Hepatic stellate cell (primary cell): Measurements from ENCODE around the gene URI1.

Source experiments
- DNase-seq: peaks from one replicate; pipeline ENCODE4 v3.0.0; 2011; ENCODE audit warnings: low spot score

Gene URI1

GRCh38 chr19:29971002-29971401 is 29.0 kb downstream of the URI1 start:
- DNase-seq: no peak

DNA sequence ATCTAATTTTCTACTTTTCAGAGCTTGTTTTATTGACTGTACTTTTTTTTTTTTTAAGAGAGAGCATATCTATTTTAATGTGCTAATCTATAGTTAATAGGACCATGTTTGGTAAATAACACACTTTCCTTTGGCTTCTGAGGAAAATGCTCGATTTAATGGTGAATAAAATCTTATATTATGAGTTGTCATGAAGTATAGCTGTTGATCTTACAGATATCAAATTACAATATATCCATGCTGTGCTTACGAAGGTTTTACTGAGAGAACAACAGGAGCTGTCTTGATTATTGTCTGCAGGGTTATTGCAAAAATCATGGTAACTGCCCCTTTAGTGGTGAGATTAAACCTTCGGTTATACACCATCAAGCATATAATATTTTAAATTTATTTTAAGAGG is 29.6 kb downstream of the URI1 start:
- DNase-seq: no peak

DNA sequence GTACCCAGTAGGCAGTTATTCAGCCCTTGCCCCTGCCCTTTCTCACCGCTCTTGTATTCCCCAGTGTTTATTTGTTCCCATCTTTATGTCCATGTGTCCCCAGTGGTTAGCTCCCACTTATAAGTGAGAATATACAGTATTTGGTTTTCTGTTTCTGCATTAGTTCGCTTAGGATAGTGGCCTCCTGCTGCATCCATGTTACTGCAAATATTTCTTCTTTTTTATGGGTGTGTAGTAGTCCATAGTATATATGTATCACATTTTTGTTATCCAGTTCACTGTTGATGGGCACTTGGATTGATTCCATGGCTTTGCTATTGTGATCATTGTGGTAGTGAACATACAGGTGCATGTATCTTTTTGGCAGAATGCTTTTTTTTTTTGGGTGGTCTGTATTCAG is 32.7 kb downstream of the URI1 start:
- DNase-seq: no peak

GRCh38 chr19:29976151-29976943 is 34.3 kb downstream of the URI1 start:
- no peak for DNase-seq

DNA sequence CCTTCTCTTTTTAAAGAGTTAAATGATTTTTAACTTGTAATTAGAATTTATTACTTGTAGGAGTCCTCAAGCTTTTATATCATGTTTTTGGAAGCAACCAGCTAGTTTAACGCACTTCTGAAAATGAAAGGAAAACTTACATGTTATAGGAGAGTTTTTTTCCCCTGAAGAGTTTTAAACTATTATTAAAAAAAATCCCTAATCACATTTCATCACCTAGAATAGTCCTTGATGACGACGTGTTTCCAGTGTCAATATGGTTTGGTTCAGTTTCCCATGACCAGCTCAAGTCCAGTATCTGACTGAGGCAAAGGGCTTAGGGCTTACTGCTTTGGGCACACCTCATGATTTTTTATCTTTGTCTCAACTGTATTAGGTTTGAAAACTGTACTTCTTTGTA is 36.0 kb downstream of the URI1 start:
- no peak for DNase-seq

- no peak for DNase-seq
Observed at GRCh38 chr19:29983568-29983967, 41.5 kb downstream of the URI1 start.

DNA sequence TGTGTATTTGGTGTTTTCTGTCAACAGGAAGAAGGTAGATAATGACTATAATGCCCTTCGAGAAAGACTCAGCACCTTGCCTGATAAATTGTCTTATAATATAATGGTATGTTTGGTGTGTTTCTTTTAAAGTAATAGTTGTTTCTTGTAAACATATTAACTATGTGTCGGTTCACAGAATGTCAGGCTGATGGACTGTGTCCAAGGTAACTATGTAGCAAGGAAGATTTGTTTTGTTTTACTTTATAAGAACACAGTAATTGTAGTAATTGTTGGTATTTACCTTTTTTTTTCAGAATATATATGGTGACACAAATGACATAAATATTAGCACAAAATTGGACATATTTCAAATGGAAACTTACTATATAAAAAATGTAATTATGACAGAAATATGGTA is 43.2 kb downstream of the URI1 start:
- DNase-seq: no peak

DNA sequence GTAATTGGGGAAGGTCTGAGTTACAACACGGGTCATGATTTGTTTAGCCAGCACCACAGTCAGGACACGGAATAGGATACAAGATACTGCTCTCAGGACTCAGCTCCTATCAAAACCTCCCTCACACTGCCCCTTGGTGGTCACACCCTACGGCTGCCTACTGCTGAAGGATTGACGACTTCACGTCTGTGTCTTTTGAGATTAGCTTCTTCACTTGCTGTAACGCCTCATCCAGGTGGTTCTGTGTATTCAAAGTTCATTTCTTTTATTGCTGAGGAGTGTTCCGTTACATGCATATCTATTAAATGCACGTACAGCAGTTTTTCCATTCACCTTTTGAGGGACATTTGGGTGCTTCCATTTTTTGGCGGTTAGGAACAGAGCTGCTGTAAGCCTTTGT is 46.3 kb downstream of the URI1 start:
- DNase-seq: no peak

DNA sequence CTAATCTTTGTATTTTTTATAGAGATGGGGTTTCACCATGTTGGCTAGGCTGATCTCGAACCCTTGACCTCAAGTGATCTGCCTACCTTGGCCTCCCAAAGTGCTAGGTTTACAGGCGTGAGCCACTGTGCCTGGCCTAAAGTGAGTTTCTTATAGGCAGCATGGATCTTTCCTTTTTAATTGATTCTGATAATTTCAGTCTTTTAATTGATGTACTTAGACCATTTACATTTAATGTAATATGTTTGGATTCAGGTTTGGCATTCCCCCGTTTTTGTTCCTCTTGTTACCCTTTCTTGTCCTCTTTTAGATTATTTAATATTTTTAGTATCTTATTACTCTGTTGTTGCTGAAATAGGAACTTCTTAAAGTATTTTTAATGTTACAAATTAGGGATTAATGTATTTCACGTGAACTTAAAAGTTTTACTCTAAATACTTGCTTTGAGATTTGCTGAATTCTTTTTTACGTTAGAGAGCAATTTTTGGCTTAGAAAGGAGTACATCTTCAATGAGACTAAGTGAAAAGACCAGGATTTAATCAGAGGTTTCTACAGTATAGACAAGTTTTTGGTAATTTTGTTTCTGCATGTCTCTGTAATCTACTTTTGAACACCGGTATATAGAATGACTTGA is 50.3 kb downstream of the URI1 start:
- DNase-seq: no peak

DNA sequence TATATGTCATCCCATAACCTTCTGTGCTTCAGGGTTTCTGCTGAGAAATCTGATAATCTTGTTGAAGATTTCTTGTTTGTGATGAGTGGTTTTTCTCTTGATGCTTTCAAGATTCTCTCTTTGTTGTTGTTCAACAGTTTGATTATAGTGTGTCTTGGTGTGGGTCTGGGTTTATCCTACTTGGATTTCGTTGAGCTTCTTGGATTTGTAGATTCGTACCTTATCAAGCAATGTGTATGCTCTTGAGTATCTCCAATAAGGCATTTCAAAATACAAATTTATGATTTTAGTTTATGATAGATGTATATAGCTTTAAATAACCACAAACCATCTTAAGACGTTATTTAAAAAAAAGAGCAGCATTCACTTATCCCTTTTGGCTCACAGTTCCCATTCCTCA is 57.5 kb downstream of the URI1 start:
- no peak for DNase-seq

GRCh38 chr19:30000862-30001261 is 58.8 kb downstream of the URI1 start:
- DNase-seq: no peak

- DNase-seq: no peak
Observed at GRCh38 chr19:30001301-30001700, 59.3 kb downstream of the URI1 start.

DNA sequence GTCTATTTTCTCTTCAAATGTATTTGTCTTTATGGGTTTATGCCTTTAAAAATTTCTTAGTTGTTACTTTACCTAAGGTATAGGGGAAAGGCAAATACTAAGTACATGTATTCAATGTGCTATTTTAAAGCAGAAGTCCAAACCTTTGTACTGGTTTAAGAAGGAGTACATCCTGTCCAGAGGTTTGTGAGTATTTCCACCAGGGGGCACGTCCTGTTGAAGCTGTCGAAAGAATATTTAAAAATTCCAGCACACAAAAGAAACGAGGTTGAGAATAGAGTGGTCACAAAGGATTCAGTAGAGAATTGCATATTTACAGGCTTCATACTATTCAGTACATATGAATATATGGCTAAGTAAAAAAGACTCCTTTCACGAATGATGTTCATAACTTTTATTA is 59.8 kb downstream of the URI1 start:
- DNase-seq: no peak

DNA sequence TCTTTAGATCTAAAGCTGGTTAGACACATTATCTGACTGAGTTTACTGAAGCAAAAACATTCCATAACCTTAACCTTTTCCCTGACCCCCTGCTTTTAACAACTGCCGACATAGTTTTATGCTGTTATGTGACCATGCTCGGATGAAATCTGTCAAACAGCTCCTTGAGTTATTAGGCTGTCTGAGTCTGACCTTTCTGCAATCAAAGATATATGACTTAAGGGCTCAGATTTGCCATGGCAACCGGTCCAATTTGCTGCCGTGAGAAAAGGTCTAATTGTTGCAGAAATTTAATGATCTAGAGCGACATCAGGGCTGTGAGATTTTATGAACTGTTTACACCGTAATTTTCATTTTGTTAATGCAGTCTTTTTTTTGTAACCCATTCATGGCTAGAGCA is 61.8 kb downstream of the URI1 start:
- DNase-seq: no peak

DNA sequence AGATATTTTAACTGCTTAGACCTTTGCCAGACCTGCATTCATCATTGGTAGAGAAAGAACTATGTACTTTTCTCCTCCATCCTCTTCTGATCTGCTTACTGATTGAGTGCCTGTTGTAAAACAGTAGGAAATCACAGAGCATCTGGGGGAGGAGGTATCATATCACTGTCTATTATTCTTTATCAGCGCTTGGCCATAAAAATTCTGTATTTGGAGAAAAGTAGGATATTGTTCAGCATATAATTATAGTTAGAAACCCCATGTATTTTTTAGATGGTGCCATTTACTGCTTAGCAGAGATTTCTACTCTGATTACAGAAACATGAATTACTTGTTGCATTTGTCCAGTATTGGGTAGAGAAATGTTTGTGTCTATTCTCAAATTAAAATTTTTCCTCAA is 62.4 kb downstream of the URI1 start:
- no peak for DNase-seq

DNA sequence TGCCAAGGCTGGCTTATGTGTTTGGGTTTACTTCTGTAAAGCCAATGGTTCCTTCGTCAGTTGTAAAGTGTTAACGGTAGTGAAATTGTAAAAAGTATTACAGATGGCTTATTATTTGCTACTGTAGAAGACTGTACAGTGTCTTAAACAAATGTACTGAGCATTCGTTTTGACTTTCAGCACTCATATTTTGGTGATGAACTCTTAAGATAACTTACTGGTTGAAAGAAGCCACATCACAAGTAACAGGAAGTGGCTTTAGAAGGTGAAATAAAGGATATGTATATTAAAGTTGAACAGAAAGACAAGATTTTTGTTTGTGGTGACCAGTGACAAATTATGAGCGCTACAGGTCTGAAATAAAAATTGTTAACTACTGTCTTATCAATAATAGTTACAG is 64.2 kb downstream of the URI1 start:
- no peak for DNase-seq

- DNase-seq: no peak
Observed at GRCh38 chr19:30008169-30008568, 66.1 kb downstream of the URI1 start.

DNA sequence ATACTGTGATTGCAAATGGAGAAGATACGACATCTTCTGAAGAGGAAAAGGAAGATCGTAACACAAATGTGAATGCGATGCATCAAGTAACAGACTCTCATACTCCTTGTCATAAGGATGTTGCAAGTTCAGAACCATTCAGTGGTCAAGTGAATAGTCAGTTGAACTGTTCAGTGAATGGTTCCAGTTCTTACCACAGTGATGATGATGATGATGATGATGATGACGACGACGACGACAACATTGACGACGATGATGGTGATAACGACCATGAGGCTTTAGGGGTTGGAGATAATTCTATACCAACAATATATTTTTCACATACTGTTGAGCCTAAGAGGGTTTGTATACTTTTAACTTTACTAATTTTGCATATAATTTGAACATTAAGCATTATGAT is 67.0 kb downstream of the URI1 start:
- no peak for DNase-seq

DNA sequence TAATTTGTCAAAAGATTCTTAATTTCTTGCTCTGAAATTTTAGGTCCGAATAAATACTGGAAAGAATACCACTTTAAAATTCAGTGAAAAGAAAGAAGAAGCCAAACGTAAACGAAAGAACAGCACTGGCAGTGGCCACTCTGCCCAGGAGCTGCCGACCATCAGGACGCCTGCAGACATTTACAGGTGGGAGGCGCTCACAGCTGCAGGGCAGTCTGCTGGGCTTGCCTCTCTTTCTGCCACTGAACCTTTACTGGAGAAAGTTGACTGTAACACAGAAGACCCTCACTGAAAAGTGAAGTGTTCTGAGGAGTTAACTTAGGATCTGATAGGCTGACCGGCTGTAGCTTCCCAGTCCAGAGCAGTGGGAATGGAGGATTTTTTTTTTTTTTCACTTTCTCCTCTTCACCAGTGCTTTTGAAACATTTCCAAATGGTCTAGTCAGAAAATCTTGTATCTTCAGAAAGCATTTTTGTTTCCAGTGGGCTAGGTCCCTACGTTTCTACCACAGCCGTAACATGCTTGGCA is 69.1 kb downstream of the URI1 start:
- DNase-seq: no peak

DNA sequence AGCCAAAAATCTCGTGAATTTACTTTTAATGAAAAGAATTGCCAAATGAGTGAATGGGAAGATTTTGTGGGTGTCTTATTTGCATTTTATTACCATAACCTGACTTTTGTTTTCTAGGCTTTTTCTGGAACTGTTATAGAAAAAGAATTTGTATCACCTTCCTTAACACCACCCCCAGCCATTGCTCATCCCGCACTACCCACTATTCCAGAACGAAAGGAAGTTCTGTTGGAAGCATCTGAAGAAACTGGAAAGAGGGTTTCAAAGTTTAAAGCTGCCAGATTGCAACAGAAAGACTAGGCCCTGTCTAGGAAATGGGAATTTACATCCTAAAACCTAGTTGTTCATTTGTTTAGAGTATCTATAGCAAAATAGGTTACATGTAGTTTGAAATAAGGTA is 72.7 kb downstream of the URI1 start:
- DNase-seq: no peak

DNA sequence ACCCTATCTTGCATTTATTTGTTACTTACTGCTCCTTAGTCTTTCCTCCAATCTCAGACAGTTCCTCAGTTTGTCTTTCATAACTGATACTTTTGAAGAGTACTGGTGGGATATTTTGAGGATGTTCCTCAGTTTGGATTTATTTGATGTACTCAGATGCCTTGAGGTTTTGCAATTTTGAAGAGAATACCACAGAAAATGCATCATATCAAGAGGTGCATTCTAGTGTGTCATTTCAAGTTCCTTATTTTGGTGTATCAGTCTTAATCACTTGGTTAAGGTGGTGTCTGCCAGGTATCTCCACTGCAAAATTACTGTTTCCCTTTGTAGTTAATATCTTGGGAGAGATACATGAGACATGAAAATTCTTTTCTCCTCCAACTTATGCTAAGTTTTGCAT is 75.1 kb downstream of the URI1 start:
- DNase-seq: no peak

- DNase-seq: no peak
Observed at GRCh38 chr19:30020189-30020588, 78.2 kb downstream of the URI1 start.

GRCh38 chr19:30022659-30023058 is 80.6 kb downstream of the URI1 start:
- no peak for DNase-seq

DNA sequence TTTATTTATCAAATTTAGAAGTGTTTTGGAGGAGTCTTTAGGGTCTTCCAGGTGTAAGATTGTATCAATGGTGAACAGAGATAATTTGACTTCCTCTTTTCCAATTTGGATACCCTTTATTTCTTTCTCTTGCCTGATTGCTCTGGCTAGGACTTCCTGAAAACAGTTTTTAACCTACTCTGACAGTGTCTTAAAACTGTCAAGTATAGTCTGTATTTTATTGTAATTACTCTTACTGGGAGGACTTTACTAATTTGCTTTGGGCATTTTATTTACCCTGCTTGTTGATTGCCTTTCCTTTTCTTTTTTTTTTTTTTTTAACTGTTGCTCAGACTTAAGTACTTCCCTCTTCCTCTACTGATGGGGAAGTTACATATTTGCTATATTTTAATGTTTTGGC is 81.3 kb downstream of the URI1 start:
- no peak for DNase-seq
